ENCODE results near the gene PLEKHG5.

- TF ChIP-seq CTCF (conservative IDR thresholded peaks at IDR 0.05) (no peak), ZFX (IDR thresholded peaks at IDR 0.05) (no peak)
Observed at GRCh38 chr1:6507037-6507428, 15.6 kb upstream of the PLEKHG5 start.
